Endothelial cell of umbilical vein (primary cell): ENCODE measurements around the gene ZNFX1. TPM values are rescaled to one million over a fixed set of nuclear protein-coding genes. Genes with fewer than 3 reads are reported as not detected.

Experiments
- BruUV-seq: library from RNA; stranded (reverse); fragments of 400-500 nt; replicated peaks from 2 replicates; lab custom pipeline; 2021; lab: Mats Ljungman, UMichigan
- CTCF ChIA-PET: fragments of 300-600, 350-600 bp; sonication (Branson Sonifier 250); formaldehyde crosslinking; loops from one replicate; lab custom pipeline; 2021; ENCODE audit warnings: antibody characterized with exemption, inconsistent platforms; lab: Charles Lee
- POLR2A ChIA-PET: fragments of 300-600, 350-600 bp; sonication (Branson Sonifier 250); formaldehyde crosslinking; loops from one replicate; lab custom pipeline; 2021; ENCODE audit warnings: antibody characterized with exemption, inconsistent platforms; lab: Charles Lee
- DNase-seq: peaks from one replicate; pipeline ENCODE4 v3.0.0-alpha.2; 2011; ENCODE audit warnings: low read depth, low spot score
- FAIRE-seq: peaks from 2 replicates; lab custom pipeline; 2011; peaks lifted over from hg19 to GRCh38; lab: Jason Lieb, UNC
- H2AFZ ChIP-seq: 2 replicates; pipeline ENCODE4 v1.6.0; 2012; ENCODE audit warnings: low read depth, low read length, control low read depth, inconsistent platforms
- H3K27ac ChIP-seq: 2 replicates; pipeline ENCODE4 v1.5.1; 2011; ENCODE audit warnings: low read depth, mild to moderate bottlenecking, control low read depth, low read length, moderate library complexity; ENCODE audit not compliant: insufficient read depth
- H3K27me3 ChIP-seq, 2 experiments: 2 replicates each; pipeline versions ENCODE4 v1.6.0 to v1.6.1; 2011; ENCODE audit warnings: low read length in 2 of 2, mixed read lengths in 1 of 2; ENCODE audit not compliant: control insufficient read depth in 2 of 2, insufficient read depth in 2 of 2
- H3K36me3 ChIP-seq, 2 experiments: 2 replicates in 1 of 2; 3 replicates in 1 of 2; pipeline ENCODE4 v1.5.1; 2011; ENCODE audit warnings: low read length in 2 of 2, mild to moderate bottlenecking in 1 of 2, moderate library complexity in 1 of 2; ENCODE audit not compliant: control insufficient read depth in 2 of 2, insufficient read depth in 2 of 2; ENCODE audit errors: extremely low read depth in 1 of 2
- H3K4me1 ChIP-seq: 3 replicates; pipeline ENCODE4 v1.5.1; 2011; ENCODE audit warnings: mild to moderate bottlenecking, low read length; ENCODE audit not compliant: control insufficient read depth, insufficient read depth; ENCODE audit errors: extremely low read depth
- H3K4me2 ChIP-seq: 2 replicates; pipeline ENCODE4 v1.6.1; 2011; ENCODE audit warnings: low read length, control low read depth, mixed read lengths; ENCODE audit not compliant: insufficient read depth
- H3K4me3 ChIP-seq, 3 experiments: fragments of 200-600 bp in 1 of 3; sonication (generic), shearing (Covaris generic) in 1 of 3; replicated peaks in 1 of 3; 2 replicates each; pipeline ENCODE4 v1.5.1; 2011 to 2016; ENCODE audit warnings: control low read depth in 3 of 3, low read length in 3 of 3, mild to moderate bottlenecking in 2 of 3, inconsistent platforms in 1 of 3, low read depth in 1 of 3, moderate library complexity in 1 of 3; ENCODE audit not compliant: insufficient read depth in 1 of 3
- H3K79me2 ChIP-seq: 2 replicates; pipeline ENCODE4 v1.6.0; 2012; ENCODE audit warnings: low read length, inconsistent platforms; ENCODE audit not compliant: control insufficient read depth, insufficient read depth
- H3K9ac ChIP-seq: replicated peaks from 2 replicates; pipeline ENCODE3; 2011; ENCODE audit warnings: low read length, control low read depth; ENCODE audit not compliant: insufficient read depth; ENCODE audit errors: extremely low read depth
- H3K9me1 ChIP-seq: replicated peaks from 3 replicates; pipeline ENCODE4 v1.6.0; 2011; ENCODE audit warnings: mild to moderate bottlenecking, low read length; ENCODE audit not compliant: control insufficient read depth, insufficient read depth; ENCODE audit errors: extremely low read depth
- H3K9me3 ChIP-seq: replicated peaks from 2 replicates; pipeline ENCODE4 v1.5.1; 2012; ENCODE audit warnings: low read length, inconsistent platforms; ENCODE audit not compliant: control insufficient read depth, insufficient read depth
- H4K20me1 ChIP-seq: replicated peaks from 2 replicates; pipeline ENCODE3; 2011; ENCODE audit warnings: mild to moderate bottlenecking, low read length; ENCODE audit not compliant: control insufficient read depth, insufficient read depth; ENCODE audit errors: extremely low read depth
- EZH2 ChIP-seq: IDR thresholded peaks from 2 replicates; pipeline ENCODE4 v1.6.1; 2012; ENCODE audit warnings: borderline replicate concordance, low read depth, mild to moderate bottlenecking, moderate library complexity, low read length, inconsistent platforms; ENCODE audit not compliant: severe bottlenecking
- FOS ChIP-seq: IDR thresholded peaks from 2 replicates; pipeline ENCODE4 v1.6.1; 2011; ENCODE audit warnings: mild to moderate bottlenecking, low read length, moderate library complexity, borderline replicate concordance; ENCODE audit not compliant: insufficient read depth
- GATA2 ChIP-seq: IDR thresholded peaks from 2 replicates; pipeline ENCODE4 v1.7.0; 2011; ENCODE audit warnings: low read depth, mild to moderate bottlenecking, moderate library complexity, mixed read lengths, low read length; ENCODE audit not compliant: insufficient read length, insufficient read depth
- JUN ChIP-seq: IDR thresholded peaks from 2 replicates; pipeline ENCODE4 v1.6.1; 2011; ENCODE audit warnings: borderline replicate concordance, low read depth; ENCODE audit not compliant: insufficient read length, insufficient read depth
- MYC ChIP-seq: IDR thresholded peaks from one replicate; pipeline ENCODE4 v1.6.1; 2011; ENCODE audit warnings: mild to moderate bottlenecking, low read depth, low read length
- POLR2A ChIP-seq: IDR thresholded peaks from 2 replicates; pipeline ENCODE4 v1.6.1; 2012; ENCODE audit warnings: low read depth, mild to moderate bottlenecking, control low read depth, low read length
- POLR2AphosphoS5 ChIP-seq: IDR thresholded peaks from 2 replicates; pipeline ENCODE4 v1.6.1; 2012; ENCODE audit warnings: low read depth, mild to moderate bottlenecking, control low read depth, low read length, moderate library complexity; ENCODE audit not compliant: insufficient read depth
- dilution Hi-C: fragments of 300-500 bp; cut with MboI; formaldehyde crosslinking; loops from one replicate; pipeline ENCODE4 v1.15.0; 2019; ENCODE audit warnings: low sequenced_read_pairs; ENCODE audit not compliant: extremely low pct_ligation_motif_present
- intact Hi-C: fragments of 100-400 bp; cut with micrococcal nuclease; formaldehyde crosslinking; loops from one replicate; pipeline ENCODE4 v1.10.0; 2022
- polyA plus RNA-seq, 4 experiments: library from polyadenylated mRNA; depleted of rRNA in 3 of 4; stranded (reverse) in 3 of 4; unstranded in 1 of 4; fragments of >200 nt; gene quantifications; 2 replicates each; pipeline versions ENCODE4 v1.2.1 to v1.2.3, GENCODE V29; 2011 to 2012; ENCODE audit warnings: missing spikeins in 1 of 4
- total RNA-seq: library from RNA; stranded (reverse); gene quantifications from 2 replicates; pipeline ENCODE4 v1.2.3, GENCODE V29; 2021
- TF ChIP-seq, protein P1 (sequence below): IDR thresholded peaks from 2 replicates; pipeline ENCODE4 v1.6.1; 2011; ENCODE audit not compliant: insufficient read depth, insufficient read length
- TF ChIP-seq, protein P2 (sequence below), 2 donors: IDR thresholded peaks; 1 replicate in 1 of 2; 2 replicates in 1 of 2; pipeline ENCODE4 v1.5.1; 2011; ENCODE audit warnings: low read length in 2 of 2, mild to moderate bottlenecking in 2 of 2, moderate library complexity in 2 of 2, control low read depth in 1 of 2, inconsistent platforms in 1 of 2, low read depth in 1 of 2; ENCODE audit not compliant: insufficient read depth in 1 of 2; ENCODE audit errors: extremely low read depth in 1 of 2

Gene ZNFX1
- total and polyA plus RNA-seq, 2 donors (not counting 3 experiments of a cell fraction or from before 2014, with no cell fraction given): 8.3 to 27.9 TPM

DNA sequence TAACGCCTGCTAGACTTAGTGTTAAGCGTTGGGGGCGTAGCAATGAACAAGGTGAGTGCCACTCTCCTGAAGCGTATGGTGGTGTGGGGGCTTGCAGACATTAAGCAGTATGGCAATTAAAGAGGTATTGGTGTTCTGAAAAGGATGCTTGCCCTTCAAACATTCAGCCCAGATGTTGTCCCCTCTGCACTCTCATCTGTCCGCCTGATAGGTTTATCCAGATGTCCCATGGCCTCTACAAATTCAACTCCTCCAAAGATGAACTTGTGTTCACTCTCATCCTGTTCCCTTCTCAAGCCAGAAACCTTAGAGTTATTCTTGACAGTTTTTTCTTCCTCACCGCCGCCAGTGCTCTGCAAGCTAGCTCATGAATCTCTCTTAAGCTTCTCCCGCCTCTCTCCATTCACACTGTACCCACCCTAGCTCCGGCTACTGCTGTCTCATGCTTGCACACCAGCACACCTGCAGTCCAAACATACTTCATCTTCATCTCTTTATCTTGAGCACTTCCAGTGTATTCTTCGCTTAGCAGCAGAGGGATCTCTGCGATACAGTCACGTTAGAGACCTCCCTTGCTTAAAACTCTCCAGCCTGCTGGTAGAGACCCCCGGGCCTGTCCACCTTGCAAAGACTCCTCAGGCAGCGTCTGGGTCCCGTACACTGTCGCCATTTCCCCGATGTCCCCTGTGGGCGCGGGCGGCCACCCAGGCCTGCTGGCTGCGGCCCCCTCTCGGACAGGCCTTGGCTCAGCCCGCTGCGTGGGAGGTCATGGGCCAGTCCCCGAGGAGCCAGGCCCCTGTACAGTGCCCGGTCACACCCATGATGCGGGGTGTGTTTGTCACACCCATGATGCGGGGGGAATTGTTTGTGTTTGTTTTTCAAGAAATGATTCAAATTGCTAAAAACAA is 57.7 kb downstream of the ZNFX1 start:
- Histone ChIP-seq H3K36me3 (peaks cover 0 to 24% of the 10 kb centered on the region in 2 experiments), H3K27ac (peak overlapping the region; percentile 70), H3K9me1 (no peaks in the 10 kb centered on the region), H2AFZ (peak overlapping the region; percentile 84), H3K79me2 (peaks cover 19% of the 10 kb centered on the region), H3K4me2 (peak overlapping the region; percentile 81), H4K20me1 (no peaks in the 10 kb centered on the region), H3K4me1 (peaks cover 6% of the 10 kb centered on the region), H3K9ac (peak overlapping the region; percentile 83), H3K9me3 (no peaks in the 10 kb centered on the region), H3K4me3 (peak overlapping the region; percentile 62 to 86 (median 85)), H3K27me3 (no peaks in the 10 kb centered on the region)
- DNase-seq: no peak
- TF ChIP-seq POLR2AphosphoS5 (no peak), GATA2 (no peak), JUN (no peak), EZH2 (no peak), MYC (no peak), POLR2A (no peak), FOS (no peak)
- TF ChIP-seq, protein P1, sequence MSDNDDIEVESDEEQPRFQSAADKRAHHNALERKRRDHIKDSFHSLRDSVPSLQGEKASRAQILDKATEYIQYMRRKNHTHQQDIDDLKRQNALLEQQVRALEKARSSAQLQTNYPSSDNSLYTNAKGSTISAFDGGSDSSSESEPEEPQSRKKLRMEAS: no peak
- TF ChIP-seq, protein P2, sequence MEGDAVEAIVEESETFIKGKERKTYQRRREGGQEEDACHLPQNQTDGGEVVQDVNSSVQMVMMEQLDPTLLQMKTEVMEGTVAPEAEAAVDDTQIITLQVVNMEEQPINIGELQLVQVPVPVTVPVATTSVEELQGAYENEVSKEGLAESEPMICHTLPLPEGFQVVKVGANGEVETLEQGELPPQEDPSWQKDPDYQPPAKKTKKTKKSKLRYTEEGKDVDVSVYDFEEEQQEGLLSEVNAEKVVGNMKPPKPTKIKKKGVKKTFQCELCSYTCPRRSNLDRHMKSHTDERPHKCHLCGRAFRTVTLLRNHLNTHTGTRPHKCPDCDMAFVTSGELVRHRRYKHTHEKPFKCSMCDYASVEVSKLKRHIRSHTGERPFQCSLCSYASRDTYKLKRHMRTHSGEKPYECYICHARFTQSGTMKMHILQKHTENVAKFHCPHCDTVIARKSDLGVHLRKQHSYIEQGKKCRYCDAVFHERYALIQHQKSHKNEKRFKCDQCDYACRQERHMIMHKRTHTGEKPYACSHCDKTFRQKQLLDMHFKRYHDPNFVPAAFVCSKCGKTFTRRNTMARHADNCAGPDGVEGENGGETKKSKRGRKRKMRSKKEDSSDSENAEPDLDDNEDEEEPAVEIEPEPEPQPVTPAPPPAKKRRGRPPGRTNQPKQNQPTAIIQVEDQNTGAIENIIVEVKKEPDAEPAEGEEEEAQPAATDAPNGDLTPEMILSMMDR (IDR thresholded peaks at IDR 0.05; ENCODE audit: extremely low read depth in 1 of 2, insufficient read depth in 1 of 2, low read depth in 1 of 2, low read length in 2 of 2): no peak
- no peak for FAIRE-seq
- intact Hi-C loops: no loop called here
- dilution Hi-C loops: loop anchor here (10.0 kb wide), 1 partner anchor 85 kb away; no protein-coding TSS in a partner anchor
- ChIA-PET POLR2A (no interaction called here), CTCF (interaction anchor here (0.6 to 1.6 kb wide), 3 partner anchors 82 to 103 kb away, joined by 3 to 29 read pairs (median 7); no protein-coding TSS in a partner anchor)
- no TSS peak for BruUV-seq
